HepG2 (cell line): Measurements from ENCODE around the gene GPA33. TPM values are rescaled to one million over a fixed set of nuclear protein-coding genes. Genes with fewer than 3 reads are reported as not detected.

Source experiments
- ATAC-seq: fragments of 200-7000 bp; cut with Tn5 transposase; 3 replicates; pipeline ENCODE4 v1.9.1; 2020; ENCODE audit warnings: mild to moderate bottlenecking, moderate library complexity
- BruUV-seq: library from RNA; stranded (reverse); fragments of 400-500 nt; replicated peaks from 2 replicates; lab custom pipeline; 2021; lab: Mats Ljungman, UMichigan
- CTCF ChIA-PET: fragments of 300-600 bp; formaldehyde crosslinking; extraction: SDS; loops from one replicate; lab custom pipeline; 2021; ENCODE audit warnings: low total read pairs, inconsistent platforms, low intra/inter-chr PET ratio; lab: Yijun Ruan, JAX
- POLR2A ChIA-PET: fragments of 350-600 bp; sonication (Branson Sonifier 250); formaldehyde crosslinking; loops from one replicate; lab custom pipeline; 2020; ENCODE audit warnings: antibody characterized with exemption, inconsistent platforms; lab: Yijun Ruan, JAX
- DNase-seq: peaks from one replicate; pipeline ENCODE4 v3.0.0-alpha.2; 2015; ENCODE audit warnings: low spot score
- FAIRE-seq: peaks from 3 replicates; lab custom pipeline; 2011; peaks lifted over from hg19 to GRCh38; lab: Jason Lieb, UNC
- H2AFZ ChIP-seq: one replicate; pipeline ENCODE4 v1.6.1; 2011; ENCODE audit warnings: low read length, inconsistent platforms
- H3K27ac ChIP-seq: fragments of 300-600 bp; 3 replicates; pipeline ENCODE4 v1.8.0; 2011; ENCODE audit warnings: mixed run types, mild to moderate bottlenecking, mixed read lengths, low read length, inconsistent platforms; ENCODE audit not compliant: insufficient read depth; ENCODE audit errors: extremely low read length
- H3K27me3 ChIP-seq, 2 experiments: fragments of 200-600 bp in 1 of 2; 2 replicates in 1 of 2; 3 replicates in 1 of 2; pipeline versions ENCODE4 v1.6.0 to v1.8.0; 2011; ENCODE audit warnings: low read length in 2 of 2, mild to moderate bottlenecking in 2 of 2, moderate library complexity in 2 of 2, inconsistent platforms in 1 of 2; ENCODE audit not compliant: insufficient read depth in 2 of 2, control insufficient read depth in 1 of 2
- H3K36me3 ChIP-seq, 2 experiments: fragments of 200-600 bp in 1 of 2; replicated peaks in 1 of 2; 2 replicates in 1 of 2; 3 replicates in 1 of 2; pipeline versions ENCODE4 v1.5.1 to v1.8.0; 2011; ENCODE audit warnings: low read length in 2 of 2, inconsistent platforms in 1 of 2; ENCODE audit not compliant: insufficient read depth in 2 of 2, control insufficient read depth in 1 of 2
- H3K4me1 ChIP-seq: 2 replicates; pipeline ENCODE4 v1.5.1; 2012; ENCODE audit warnings: low read length, inconsistent platforms; ENCODE audit not compliant: insufficient read depth
- H3K4me2 ChIP-seq: 2 replicates; pipeline ENCODE4 v1.6.0; 2011; ENCODE audit warnings: low read depth, low read length, inconsistent platforms
- H3K4me3 ChIP-seq, 3 experiments: fragments of 200-600 bp in 1 of 3; sonication (generic), shearing (Covaris generic) in 1 of 3; replicated peaks in 1 of 3; 2 replicates each; pipeline ENCODE4 v1.5.1; 2011 to 2016; ENCODE audit warnings: low read length in 3 of 3, inconsistent platforms in 2 of 3, low read depth in 2 of 3, mild to moderate bottlenecking in 2 of 3, control low read depth in 1 of 3, mixed read lengths in 1 of 3; ENCODE audit not compliant: insufficient read depth in 1 of 3
- H3K79me2 ChIP-seq: one replicate; pipeline ENCODE4 v1.6.1; 2011; ENCODE audit warnings: low read length, inconsistent platforms; ENCODE audit not compliant: insufficient read depth
- H3K9ac ChIP-seq: 2 replicates; pipeline ENCODE4 v1.6.0; 2011; ENCODE audit warnings: mild to moderate bottlenecking, low read depth, low read length, inconsistent platforms; ENCODE audit not compliant: insufficient read depth
- H3K9me3 ChIP-seq: 2 replicates; pipeline ENCODE4 v1.5.1; 2012; ENCODE audit warnings: mild to moderate bottlenecking, low read length
- H4K20me1 ChIP-seq: 2 replicates; pipeline ENCODE4 v1.6.0; 2011; ENCODE audit warnings: inconsistent platforms, mild to moderate bottlenecking, low read length, moderate library complexity; ENCODE audit not compliant: insufficient read depth
- ATF7 ChIP-seq, 2 experiments: fragments of 450-650 bp in 1 of 2; sonication (generic) in 1 of 2; formaldehyde crosslinking in 1 of 2; IDR thresholded peaks; 2 replicates each; pipeline versions ENCODE4 v1.4.0 to v1.6.1; 2016 to 2020; ENCODE audit warnings: antibody characterized with exemption in 1 of 2, mild to moderate bottlenecking in 1 of 2, missing genetic modification reagents in 1 of 2
- SMARCE1 ChIP-seq: fragments of 450-650 bp; IDR thresholded peaks from 2 replicates; pipeline ENCODE4 v1.6.1; 2017; ENCODE audit warnings: borderline replicate concordance
- WIZ ChIP-seq: sonication (generic); formaldehyde crosslinking; IDR thresholded peaks from 2 replicates; pipeline ENCODE4 v1.5.1; 2020; ENCODE audit warnings: mild to moderate bottlenecking, missing genetic modification reagents
- ZBTB26 ChIP-seq: IDR thresholded peaks from 2 replicates; pipeline ENCODE4 v1.6.1; 2016; ENCODE audit warnings: missing compliant biosample characterization, missing genetic modification reagents, borderline replicate concordance
- ZMYM4 ChIP-seq: sonication (generic); formaldehyde crosslinking; IDR thresholded peaks from 2 replicates; pipeline ENCODE4 v1.8.1; 2023; ENCODE audit warnings: mild to moderate bottlenecking, missing genetic modification reagents
- ZNF142 ChIP-seq: sonication (generic); formaldehyde crosslinking; IDR thresholded peaks from 2 replicates; pipeline ENCODE4 v1.4.0; 2020; ENCODE audit warnings: missing genetic modification reagents
- WGBS: methylation state at CpG from one replicate; pipeline ENCODE4 v1.1.6; 2017; ENCODE audit warnings: low lambda C conversion rate; 5-methylcytosine and 5-hydroxymethylcytosine counted together
- in situ Hi-C: cut with HindIII; loops from 2 replicates; pipeline ENCODE4 v1.10.0; 2017; ENCODE audit warnings: low pct_unique_long_range_greater_than_20kb; ENCODE audit not compliant: extremely low pct_ligation_motif_present
- intact Hi-C: fragments of 100-400 bp; cut with micrococcal nuclease; formaldehyde crosslinking; loops from one replicate; pipeline ENCODE4 v1.10.0; 2022; ENCODE audit not compliant: unreplicated experiment
- polyA plus RNA-seq, 8 experiments: library from polyadenylated mRNA; depleted of rRNA in 3 of 8; stranded (reverse) in 7 of 8; unstranded in 1 of 8; fragments of >200 nt; fragmentation: Illumina TruSeq in 4 of 8; extraction: Trizol in 4 of 8; gene quantifications; 2 replicates each; pipeline versions ENCODE4 v1.2.1 to v1.2.3, GENCODE V29; 2011 to 2016; ENCODE audit warnings: low read depth in 4 of 8, missing spikeins in 1 of 8, mixed read lengths in 1 of 8; ENCODE audit not compliant: insufficient read depth in 1 of 8
- total RNA-seq, 5 experiments: library from RNA; depleted of rRNA; stranded (reverse); fragments of >200 nt; fragmentation: Illumina TruSeq; extraction: Trizol; gene quantifications; 2 replicates each; pipeline ENCODE4 v1.2.3, GENCODE V29; 2016; ENCODE audit warnings: low read depth in 1 of 5
- TF ChIP-seq, protein P1 (sequence below): sonication (generic); formaldehyde crosslinking; IDR thresholded peaks from 2 replicates; pipeline ENCODE4 v1.9.0; 2022; ENCODE audit warnings: low read depth, missing genetic modification reagents

The GPA33 gene
- total and polyA plus RNA-seq, 2 of the 13 experiments (the other 11 are each of a cell fraction or from before 2014, with no cell fraction given): not detected

GRCh38 chr1:167117225-167117624 is 27.0 kb upstream of the GPA33 start:
- Histone ChIP-seq H3K36me3 (no peaks in the 10 kb centered on the region), H3K79me2 (no peaks in the 10 kb centered on the region), H4K20me1 (no peaks in the 10 kb centered on the region), H3K4me1 (no peaks in the 10 kb centered on the region), H3K27me3 (peaks cover 0 to 27% of the 10 kb centered on the region in 2 experiments; a peak in 3 of 5 replicates), H3K4me2 (no peak overlapping the region), H3K27ac (no peak overlapping the region), H2AFZ (no peak overlapping the region), H3K9ac (no peak overlapping the region), H3K9me3 (no peaks in the 10 kb centered on the region), H3K4me3 (no peak overlapping the region)
- intact Hi-C loops: no loop called here
- DNase-seq: no peak
- in situ Hi-C loops: no loop called here
- BruUV-seq: no TSS peak
- no peak for ATAC-seq
- no peak for TF ChIP-seq WIZ (CRISPR knock-in tag)
- FAIRE-seq: no peak
- CTCF ChIA-PET: no interaction called here
- whole genome bisulfite sequencing: 17% methylated on average over 1 of the region's 9 CpGs
- POLR2A ChIA-PET: no interaction called here

- peaks cover 0 to 16% of the 10 kb centered on the region in 2 experiments; a peak in 3 of 5 replicates for H3K27me3 ChIP-seq
- no TSS peak for BruUV-seq
- no peaks in the 10 kb centered on the region for H3K79me2 ChIP-seq
Observed at GRCh38 chr1:167116174-167116573, 26.0 kb upstream of the GPA33 start.

More at GRCh38 chr1:167116174-167116573, 26.0 kb upstream of the GPA33 start:
- Histone ChIP-seq H3K27ac (no peak overlapping the region), H3K9me3 (no peaks in the 10 kb centered on the region)
- ATAC-seq: no peak
- TF ChIP-seq ATF7 (IDR thresholded peaks at IDR 0.05): no peak
- TF ChIP-seq ATF7 (CRISPR knock-in tag; IDR thresholded peaks at IDR 0.05): no peak
- TF ChIP-seq, protein P1, sequence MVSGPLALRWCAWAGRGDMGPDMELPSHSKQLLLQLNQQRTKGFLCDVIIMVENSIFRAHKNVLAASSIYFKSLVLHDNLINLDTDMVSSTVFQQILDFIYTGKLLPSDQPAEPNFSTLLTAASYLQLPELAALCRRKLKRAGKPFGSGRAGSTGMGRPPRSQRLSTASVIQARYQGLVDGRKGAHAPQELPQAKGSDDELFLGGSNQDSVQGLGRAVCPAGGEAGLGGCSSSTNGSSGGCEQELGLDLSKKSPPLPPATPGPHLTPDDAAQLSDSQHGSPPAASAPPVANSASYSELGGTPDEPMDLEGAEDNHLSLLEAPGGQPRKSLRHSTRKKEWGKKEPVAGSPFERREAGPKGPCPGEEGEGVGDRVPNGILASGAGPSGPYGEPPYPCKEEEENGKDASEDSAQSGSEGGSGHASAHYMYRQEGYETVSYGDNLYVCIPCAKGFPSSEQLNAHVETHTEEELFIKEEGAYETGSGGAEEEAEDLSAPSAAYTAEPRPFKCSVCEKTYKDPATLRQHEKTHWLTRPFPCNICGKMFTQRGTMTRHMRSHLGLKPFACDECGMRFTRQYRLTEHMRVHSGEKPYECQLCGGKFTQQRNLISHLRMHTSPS (CRISPR knock-in tag): no peak
- no peak for TF ChIP-seq ZNF142 (CRISPR knock-in tag)
- no peak for TF ChIP-seq SMARCE1
- no peak for TF ChIP-seq ZMYM4 (CRISPR knock-in tag)
- no peak for TF ChIP-seq ZBTB26
- TF ChIP-seq, all 625 proteins: peak for 0
- H3K36me3 ChIP-seq: no peaks in the 10 kb centered on the region
- FAIRE-seq (no peak), DNase-seq (no peak)
- H3K4me1 ChIP-seq: no peaks in the 10 kb centered on the region
- no peak overlapping the region for H2AFZ ChIP-seq
- H3K4me3 ChIP-seq: no peak overlapping the region
- H3K9ac ChIP-seq: no peak overlapping the region
- H4K20me1 ChIP-seq: no peaks in the 10 kb centered on the region
- no peak overlapping the region for H3K4me2 ChIP-seq
- in situ Hi-C loops (no loop called here), intact Hi-C loops (no loop called here)
- CTCF ChIA-PET: no interaction called here
- 0% methylated on average over 1 of the region's 1 CpG for WGBS
- POLR2A ChIA-PET: no interaction called here
